HG02642 (cell line): ENCODE results near the gene DLG5.

ENCODE experiments used
- ATAC-seq: cut with Tn5 transposase; IDR thresholded peaks from one replicate; pipeline ENCODE4 v1.9.1; 2021; ENCODE audit warnings: mild to moderate bottlenecking; ENCODE audit not compliant: unreplicated experiment, poor library complexity

The DLG5 gene

DNA sequence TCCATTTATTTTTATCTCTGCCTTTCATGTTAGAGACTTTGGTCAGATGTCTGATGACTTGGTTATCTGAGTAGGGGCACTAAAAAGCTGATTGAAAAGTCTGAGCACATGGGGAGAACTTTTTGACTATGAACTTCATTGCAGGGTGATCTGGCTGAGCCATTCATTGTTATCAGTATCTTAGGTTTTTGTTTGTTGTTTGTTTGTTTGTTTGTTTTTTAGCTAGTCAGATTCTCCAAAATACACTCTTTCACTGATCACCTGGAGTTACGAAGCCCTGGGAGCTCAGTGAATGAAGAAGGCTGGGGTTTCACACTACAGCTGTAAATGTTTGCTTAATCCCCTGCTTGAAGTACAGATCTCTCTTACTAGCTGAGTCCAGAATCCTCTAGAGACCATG is 28.6 kb upstream of the DLG5 start:
- ATAC-seq, result no peak

DNA sequence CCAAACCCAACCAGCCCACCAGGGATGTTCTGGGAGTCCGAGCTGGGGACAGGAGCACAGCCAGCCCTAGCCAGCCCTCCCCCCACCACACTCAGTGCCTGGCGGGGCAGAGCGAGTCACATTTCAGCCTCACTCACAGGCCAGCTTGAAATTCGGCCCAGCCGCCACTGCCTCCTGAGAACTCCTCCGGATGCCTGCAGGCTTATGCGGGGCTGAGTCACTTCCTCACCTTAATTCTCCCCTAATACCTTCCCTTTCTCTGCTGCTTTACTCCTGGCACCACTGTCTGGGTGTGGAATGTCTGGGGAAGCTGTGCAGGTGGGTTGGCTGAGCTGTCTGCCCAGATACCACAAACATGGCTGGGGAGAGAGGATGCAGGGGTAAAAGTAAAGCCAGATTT is 22.6 kb upstream of the DLG5 start:
- no peak for ATAC-seq

DNA sequence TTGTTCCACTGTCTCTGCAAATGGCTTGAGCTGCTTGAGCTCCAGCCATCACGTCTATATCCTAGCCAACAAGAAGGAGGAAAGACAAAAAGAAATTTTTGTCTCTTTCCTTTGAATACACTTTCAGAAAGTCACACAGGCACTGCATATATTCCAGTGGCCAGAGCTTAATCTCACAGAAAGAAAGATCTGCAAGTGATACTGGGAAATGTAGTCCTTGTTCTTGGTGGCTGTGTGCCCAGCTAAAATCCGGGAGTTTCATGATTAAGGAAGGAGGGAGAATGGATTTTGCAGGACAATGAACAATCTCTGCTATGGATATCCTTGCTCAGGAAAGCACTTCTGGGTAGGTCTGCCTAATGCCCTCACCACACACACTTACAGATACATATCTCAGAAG is 19.5 kb upstream of the DLG5 start:
- no peak for ATAC-seq

DNA sequence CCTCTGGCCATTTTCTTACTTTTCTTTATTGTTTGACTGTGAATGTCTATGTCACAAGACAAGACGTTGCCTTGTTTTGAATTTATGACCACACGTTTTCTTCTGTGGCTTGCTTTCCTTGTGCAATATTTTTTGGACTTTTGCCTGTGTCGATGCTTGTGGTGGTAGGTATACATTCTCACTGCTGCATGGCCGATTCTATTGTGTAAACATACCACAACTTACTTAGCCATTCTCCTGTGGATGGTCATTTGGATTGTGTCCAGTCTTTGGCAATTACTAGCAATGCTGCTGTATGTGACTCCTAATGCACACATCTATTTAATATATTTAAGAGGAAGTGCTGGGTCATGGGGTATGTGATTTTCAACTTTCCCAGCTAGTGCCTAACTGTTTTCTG is 18.0 kb upstream of the DLG5 start:
- no peak for ATAC-seq

DNA sequence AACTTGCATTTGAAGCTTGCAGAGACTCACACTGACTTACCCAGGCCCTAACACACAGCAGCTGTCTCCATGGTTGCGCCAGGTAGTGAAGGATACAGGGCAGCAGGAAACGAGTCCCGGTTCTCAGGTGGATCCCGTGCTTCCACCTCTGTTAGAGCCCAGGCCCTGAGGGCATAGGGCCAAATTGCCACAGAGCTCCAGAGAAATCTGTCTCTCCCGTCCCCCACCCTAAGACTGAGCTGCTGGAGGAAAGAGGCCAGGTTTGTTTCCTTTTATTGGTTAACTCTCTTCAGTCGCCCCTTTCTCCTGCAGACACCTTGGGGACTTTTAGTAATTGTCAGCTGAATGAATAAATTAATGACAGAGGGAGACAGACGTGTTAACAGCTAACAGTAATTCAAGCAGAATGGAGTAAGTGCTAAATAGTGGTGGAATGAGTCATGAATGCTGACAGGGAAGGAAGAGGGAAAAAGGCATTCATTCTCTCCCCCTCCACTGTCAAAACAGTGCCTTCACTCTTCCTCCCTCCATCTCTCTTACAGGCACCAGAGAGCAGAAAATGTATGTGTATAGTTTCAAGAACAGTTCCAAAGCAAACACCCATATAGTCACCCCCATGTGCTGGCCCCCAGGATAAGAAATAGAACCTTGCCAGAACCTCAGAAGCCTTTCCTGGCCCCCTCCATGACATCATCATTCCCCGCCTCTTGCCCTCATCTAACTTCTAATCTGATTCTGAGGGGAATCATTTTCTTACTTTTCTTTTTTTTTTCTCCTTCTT is 16.8 kb upstream of the DLG5 start:
- no peak for ATAC-seq

DNA sequence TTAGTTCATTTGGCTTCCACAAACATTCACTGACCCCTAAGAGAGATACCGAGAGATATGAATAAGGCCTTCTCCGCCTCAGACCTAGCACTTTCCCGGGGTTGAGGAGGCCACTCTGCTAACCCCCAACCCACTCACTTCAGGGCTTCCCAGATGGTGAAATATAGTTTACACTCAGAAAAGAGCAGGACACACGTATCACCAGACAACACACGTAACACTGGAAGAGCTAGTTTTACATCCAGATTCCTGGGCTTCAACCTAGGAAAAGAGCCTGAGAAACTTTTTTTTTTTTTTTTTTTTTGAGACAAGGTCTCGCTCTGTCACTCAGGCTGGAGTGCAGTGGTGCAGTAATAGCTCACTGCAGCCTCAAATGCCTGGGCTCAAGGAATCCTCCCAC is 15.2 kb upstream of the DLG5 start:
- ATAC-seq, result no peak

DNA sequence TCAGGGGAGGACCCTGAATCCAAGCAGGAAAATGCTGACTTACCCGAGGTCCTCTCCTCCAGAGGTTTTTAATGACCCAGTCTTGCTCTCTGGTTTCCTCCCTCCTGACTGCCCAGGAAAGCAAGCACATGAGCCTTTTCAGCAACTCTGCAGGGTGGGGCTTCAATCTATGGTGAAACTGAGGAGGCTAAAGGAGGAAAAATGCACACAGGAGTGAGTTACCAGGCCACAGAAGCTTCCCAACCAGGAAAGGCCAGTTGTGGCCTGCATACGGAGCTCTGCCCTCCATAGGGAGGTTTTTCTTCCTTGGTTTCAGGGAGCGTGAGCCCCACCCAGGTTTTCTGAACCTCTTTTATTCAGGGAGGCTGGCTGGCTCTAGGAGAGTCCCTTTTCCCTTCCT is 14.1 kb upstream of the DLG5 start:
- no peak for ATAC-seq

DNA sequence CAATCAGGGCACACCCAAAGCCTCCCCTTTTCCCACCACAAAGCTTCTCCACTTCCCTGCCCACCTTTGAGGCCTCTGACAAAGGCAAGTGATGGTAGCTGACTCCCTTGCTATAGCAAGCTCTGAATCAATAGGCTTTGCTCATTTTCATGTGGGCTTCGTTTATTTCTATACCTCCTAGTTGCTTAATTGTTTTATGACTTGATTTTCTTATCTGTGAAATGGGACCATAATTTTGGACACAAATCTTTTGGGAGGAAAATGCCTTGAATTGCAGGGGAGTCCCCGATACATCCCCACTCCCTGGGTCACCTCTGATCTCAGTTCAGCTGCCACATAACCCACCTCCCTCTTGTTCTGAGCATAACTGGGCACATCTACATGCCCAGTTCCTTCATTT is 13.7 kb upstream of the DLG5 start:
- ATAC-seq, result no peak

DNA sequence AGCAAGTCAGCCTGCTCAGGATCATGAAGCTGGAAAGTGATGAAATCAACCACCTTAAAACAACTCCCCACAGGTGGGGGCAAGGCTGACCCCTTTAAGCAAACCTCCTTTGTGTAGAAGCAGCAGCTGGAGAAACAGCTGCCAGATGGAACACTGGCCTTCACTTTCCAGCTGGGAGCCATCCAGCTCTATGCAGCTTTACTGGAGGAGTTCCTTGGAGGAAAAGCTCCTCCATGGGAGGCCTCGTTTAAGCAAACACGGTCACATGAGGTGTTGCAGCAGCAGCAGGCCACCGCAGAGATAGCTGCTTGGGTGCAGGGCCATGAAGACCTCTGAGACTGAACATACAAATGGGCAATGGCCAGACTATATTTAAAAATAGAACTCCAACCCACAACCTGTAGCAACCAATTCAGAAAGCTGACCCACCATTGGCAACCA is 13.0 kb upstream of the DLG5 start:
- no peak for ATAC-seq

DNA sequence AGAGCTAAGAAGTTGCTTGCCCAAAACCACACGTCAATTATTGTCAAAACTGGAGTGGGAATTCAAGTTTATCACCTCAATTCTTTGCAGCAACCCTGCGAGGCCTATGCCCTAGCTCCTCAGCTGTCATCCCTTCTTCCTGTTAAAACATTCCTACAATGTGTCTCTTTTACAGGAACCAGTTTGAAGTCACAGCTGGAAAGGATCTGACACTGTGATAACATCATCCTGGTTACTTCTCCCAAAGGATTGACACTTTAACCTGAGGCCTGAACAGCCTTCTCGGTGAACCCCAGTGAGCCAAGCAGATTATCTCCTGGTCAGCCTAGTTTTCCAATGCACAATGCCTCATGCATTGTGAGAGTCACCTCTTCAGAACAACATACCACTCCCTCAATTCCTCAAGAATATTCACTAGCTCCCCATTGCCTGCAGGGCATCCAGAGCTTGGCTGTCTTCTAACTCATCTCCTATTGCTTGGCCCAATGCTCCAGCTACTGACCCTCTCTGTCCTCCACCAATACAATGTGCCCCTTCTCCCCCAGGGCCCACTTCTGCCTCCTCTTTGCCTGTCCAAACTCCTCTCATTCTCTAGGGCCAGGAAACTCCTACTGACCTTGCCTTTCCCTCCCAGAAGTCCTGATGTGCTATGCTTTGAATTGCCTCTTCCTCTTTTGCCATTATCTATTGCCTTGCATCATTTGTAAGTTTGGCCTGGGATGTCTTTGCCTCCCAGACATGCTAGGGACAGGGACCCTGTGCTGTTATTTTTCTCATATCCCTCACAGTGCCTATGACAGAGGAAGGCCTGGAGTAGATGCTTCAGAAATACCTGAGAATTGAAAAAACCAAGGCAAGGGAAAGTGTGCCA is 10.4 kb upstream of the DLG5 start:
- ATAC-seq, result no peak

DNA sequence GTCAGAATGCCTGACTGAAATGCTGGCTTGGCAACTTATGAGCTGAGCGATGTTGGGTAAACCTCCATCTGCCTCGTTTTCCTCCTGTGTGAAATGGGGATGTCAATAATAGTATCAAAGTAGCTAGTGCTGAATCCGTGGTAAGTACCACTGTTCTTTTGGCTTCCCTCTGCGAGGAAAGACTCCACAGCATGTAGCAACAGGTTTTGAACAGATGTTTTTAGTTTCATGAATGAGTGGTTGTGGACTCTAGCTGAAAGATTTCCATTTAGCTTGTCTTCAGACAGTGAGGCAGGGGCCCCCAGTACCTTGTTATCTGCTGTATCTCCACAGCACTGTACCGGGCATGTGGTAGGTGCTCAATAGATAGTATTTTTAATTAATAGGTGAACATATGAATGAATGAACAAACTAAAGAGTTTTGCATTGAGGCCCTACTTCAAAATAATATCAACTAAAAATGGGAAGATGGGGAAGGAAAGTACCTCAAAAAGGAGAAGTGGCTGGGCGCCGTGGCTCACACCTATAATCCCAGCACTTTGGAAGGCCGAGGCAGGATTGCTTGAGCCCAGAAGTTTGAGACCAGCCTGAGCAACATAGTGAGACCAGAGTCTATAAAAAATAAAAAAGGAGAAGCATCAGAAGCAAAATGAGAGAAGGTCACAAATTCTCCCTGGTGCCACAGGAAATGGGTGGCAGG is 5.6 kb upstream of the DLG5 start:
- ATAC-seq, result no peak

DNA sequence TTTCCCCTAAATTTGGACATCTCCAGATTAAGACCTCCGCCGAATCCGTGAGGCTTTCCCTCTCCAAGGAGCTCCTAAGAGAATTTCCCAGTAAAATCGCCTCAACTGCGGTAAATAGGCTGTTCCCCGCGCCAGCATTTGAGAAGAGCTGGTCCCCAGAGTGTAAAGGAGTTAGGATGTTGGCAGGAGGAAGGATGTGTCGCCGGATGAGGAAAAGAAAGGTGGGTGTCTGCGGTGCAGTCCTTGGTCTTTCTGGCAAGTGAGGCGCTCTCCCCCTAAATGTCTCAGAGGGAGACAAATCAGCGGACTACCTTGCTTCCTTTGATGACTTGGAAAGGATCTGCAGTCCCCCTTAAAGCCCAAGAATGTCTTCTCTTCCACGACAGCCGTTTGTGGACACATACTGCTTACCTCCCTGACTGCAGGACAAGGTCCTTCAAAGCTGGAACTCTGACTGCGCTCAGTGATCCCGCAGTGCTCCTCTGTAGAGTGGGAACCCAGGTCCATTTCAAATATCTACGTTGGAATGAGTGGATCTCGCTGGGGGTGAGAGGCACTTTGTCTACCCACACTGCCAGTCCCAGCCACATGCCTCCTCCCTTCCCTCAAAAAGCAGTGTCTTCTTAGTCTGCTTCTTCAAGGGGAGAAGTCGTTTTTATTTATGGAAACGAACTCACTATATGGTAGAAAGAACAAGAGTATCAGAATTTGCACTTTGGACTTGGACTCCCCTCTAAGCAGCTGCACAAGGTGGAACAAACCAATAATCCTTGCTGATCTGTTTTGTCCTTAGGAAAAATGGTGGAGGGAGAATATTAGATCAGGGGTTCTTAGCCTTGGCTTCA is 1.1 kb upstream of the DLG5 start:
- ATAC-seq, result no peak

DNA sequence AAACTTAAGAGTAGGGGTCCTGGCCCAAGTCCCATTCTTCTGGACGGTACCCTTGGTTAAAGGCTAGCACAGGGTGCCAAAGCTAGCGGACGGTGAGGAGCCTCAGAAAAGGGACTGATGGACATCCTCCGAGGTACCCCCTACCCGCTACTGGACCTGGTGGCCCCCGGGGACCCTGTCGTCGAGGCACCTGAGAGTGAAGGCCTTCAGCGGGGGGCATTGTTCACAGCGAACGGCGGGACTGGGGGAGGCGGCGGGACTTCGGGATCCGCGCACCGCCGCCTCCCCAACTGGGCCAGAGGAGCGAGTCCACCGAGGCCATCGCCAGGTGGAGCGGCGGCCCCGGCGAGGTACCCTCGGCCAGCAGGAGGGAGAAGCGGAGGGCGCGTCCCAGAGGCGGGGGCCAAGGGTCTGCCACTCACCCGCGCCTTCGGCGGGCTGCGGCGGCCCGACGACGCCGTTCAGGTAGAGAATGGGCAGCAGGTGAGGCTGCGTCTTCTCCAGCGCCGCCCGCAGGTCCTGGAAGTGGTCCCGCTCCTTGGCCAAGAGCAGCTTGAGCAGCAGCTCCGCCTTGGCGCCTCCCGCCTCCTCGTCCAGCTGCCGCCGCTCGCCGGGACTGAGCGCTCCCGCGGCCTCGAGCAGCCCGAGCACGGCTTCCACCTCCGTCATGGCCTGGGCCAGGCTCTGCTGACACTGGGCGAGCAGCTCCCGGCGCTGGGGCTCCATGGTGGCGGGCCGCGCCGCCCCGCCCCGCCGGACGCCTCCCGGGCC is 575 bp downstream of the DLG5 start:
- peak; percentile 66 for ATAC-seq

DNA sequence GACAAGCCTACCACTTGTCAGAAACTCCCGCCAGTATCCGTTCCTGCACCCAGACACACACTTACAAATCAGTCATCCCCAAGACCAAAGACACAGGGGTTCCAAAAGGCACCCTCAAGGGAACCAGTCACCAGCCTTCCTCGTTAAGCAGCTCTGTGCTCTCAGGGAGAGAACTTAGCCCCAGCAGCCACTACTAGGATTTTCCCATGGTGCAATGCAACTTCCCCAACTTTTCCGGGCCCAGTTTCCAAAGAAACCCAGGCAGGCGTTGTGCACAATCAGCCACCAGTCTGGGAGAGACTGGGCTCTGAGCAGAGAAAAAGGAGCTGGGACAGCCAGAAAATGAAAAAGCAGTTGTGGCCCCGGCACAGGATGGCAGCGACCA is 1.2 kb downstream of the DLG5 start:
- ATAC-seq, result no peak

DNA sequence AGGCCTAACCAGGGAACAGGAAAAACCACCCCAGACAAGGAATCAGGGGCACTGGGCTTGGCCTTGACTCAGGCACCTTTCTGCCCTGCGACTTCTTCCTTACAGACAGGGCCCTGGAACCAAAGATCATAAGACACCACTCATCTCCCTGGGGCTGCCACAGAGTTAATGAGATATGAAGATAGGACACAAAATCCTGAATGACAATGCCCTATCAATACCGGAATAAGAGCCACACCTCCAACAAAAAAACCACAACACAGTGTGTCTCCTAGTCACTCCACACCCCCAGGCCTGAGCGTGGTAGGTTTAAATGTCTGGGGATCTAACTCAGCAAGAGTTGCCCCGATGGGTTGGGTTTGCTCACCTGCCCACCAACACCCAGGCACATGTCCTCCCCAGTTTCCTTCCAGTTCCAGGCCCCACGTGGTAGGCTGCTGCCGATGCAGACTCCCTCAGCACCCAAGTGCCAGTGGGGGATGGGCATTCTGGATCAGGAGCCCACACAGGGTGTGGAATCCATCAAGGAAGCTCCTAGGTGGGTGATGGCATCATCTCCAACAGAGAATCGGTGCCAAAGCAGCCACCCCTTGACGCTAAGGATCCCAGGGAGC is 3.9 kb downstream of the DLG5 start:
- no peak for ATAC-seq

DNA sequence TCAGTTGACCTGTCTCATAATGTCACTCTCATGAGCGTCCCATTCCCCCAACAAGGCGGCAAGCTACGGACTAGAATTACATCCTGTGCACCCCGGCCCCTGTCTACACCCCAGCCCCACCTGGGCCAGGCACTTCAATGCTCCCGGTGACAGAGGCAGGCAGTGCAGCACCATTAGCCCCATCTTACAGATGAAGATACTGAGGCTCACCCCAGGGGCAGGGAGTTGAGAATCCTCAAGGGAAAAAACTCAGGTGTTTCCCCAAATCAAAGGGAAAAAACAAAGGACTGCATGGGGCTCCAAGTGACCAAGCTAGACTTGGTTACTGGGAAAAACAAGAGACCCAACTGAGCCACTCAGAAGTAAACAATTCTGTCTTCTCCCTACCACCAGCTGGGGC is 4.5 kb downstream of the DLG5 start:
- no peak for ATAC-seq

DNA sequence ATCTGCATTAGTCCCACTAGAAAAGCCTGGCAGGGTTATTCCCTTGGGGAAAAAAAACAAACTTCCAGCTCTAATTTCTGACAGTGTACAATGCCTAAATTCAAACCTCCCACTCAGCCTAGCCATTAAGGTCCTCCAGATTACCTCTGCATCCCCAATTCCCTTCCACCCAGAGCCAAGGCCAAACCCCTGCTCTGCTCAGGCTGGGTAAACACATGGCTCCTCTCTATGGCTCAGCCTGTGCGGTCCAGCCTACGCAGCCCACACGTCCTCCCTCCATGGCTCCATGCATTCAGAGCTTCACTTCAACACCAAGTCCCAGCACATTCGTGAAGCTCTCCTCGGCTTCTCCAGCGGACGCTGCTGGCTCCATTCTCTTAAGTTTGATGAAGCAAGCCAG is 5.2 kb downstream of the DLG5 start:
- no peak for ATAC-seq

DNA sequence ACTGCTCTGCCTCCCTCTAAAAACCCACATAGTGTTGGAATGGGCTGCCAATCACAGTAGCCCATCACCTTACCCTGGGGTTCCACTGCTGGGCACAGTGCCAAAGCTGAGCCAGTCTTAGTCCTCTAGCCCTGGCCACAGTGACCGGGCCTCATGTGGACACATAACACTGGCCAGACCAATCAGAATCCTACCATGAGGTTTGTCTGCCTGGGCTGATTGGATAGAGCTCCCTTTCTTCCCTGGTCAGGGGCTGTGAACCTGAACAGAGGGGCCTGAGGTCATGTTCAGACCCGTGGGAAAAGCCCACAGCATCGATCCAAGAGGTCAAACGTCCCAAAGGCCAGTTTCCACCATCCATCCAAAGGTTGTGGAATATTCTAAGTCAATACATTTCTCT is 6.1 kb downstream of the DLG5 start:
- no peak for ATAC-seq

DNA sequence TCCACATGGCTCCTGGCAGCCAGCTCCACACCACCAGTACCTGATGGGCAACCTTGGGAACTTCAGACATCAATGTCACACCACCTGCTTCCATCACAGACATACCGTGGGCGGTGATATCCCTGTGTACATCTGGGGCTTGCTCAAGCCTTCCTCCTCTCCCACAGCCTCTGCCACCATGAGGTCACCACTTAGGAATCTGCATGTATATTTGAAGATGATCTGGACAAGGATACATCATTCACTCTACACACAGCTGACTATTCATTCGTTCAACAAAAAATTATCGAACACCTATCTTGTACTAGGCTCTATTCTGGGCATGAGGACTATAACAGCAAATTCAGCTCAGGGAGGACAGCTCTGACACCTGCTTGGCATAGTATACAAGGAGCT is 6.8 kb downstream of the DLG5 start:
- ATAC-seq, result no peak
